GM12874 (cell line): Measurements from ENCODE around the gene BMP8A.

ENCODE experiments used
- TF ChIP-seq, protein P1 (sequence below): IDR thresholded peaks from 2 replicates; pipeline ENCODE4 v1.5.1; 2011; ENCODE audit warnings: low read depth, mild to moderate bottlenecking, control low read depth, low read length, moderate library complexity; ENCODE audit not compliant: insufficient read depth

BMP8A gene

DNA sequence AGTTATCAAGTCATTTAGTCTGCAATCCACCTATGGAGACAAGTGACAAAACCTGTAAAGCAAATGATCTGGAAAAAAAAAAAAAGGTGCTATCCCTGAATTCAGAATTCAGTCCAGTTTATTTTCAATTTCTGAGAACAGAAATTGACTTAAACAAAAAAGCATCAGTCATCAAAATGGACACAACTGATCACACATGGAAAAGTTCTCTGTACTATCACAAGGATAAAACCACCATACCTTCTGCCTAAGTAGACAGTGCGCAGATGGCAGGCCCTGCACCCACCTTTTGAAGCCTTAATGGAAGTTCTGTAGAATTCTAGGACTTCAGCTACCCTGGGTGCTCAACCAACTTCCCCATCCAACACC, 81.6 kb downstream of the BMP8A start:
- TF ChIP-seq, protein P1, sequence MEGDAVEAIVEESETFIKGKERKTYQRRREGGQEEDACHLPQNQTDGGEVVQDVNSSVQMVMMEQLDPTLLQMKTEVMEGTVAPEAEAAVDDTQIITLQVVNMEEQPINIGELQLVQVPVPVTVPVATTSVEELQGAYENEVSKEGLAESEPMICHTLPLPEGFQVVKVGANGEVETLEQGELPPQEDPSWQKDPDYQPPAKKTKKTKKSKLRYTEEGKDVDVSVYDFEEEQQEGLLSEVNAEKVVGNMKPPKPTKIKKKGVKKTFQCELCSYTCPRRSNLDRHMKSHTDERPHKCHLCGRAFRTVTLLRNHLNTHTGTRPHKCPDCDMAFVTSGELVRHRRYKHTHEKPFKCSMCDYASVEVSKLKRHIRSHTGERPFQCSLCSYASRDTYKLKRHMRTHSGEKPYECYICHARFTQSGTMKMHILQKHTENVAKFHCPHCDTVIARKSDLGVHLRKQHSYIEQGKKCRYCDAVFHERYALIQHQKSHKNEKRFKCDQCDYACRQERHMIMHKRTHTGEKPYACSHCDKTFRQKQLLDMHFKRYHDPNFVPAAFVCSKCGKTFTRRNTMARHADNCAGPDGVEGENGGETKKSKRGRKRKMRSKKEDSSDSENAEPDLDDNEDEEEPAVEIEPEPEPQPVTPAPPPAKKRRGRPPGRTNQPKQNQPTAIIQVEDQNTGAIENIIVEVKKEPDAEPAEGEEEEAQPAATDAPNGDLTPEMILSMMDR: no peak

DNA sequence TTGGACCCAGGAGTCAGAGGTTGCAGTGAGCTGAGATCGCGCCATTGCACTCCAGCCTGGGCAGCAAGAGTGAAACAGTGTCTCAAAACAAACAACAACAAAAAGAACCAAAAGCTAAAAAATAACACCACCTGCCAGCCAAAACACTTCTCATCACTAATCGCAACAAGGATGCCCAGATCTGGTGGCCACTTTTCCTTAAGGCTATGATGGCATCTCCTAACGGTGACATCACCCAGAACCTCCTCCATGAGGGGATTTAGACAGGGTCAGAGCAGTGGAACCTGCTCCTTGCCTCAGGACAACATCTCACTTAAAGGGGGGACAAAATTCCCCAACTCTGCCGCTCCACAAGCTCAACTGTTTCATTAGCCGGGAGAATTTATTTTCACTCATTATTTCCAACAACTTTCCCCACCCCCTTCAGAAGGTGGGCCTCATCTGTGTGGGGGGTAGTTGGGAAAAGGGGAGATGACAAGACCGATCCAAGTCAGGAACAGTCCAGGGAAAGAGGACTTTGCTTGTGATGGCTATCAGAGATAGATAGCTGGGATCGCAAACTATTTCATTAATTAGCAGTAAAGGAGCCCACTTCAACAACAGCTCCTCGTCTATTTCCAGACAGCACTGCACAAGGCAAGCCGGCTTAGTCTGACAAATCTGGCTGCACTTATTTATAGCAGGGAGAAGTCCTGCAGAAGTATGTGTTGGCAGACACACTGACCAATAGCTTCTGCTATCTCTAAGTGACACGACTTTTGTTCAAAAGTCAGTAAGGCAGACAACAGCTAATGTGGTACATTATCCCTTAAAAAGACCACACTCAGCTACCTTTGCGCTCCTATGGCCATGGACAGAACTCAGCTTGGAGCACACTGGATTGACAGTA, 82.5 kb downstream of the BMP8A start:
- TF ChIP-seq, protein P1: no peak

DNA sequence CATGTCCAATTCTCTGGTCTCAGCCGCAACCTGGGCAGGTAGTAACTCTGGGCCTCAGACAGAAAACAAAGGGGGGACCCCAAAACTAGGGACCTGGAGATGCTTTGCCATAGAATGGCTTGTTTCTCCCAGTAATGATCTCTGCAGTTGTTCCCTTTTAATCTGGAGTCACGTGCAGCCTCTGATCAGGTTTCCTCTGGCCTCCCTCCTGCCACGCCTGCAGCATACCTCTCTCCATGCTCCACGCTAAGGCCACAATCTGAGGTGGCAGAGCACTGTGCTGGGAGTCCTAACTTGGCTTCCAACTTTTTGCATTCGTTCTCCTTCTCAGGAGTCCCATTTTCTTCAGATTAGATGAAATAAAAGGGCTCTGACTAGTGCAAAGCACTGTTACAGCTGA, 83.2 kb downstream of the BMP8A start:
- TF ChIP-seq, protein P1: no peak
